Peyer's patch (tissue), 4 donors: Measurements from ENCODE around the gene ANKH.

Source experiments
- POLR2A ChIP-seq, 2 donors: fragments of 450-650 bp; IDR thresholded peaks; one replicate each; pipeline ENCODE4 v1.5.1; 2017; ENCODE audit warnings: antibody characterized with exemption in 2 of 2, mild to moderate bottlenecking in 2 of 2, moderate library complexity in 2 of 2
- TF ChIP-seq, protein P1 (sequence below), 6 experiments: fragments of 450-650 bp in 4 of 6; fragments of 200-600 bp in 2 of 6; sonication (generic) in 1 of 6; IDR thresholded peaks; one replicate each; pipeline ENCODE4 v1.5.1; 2017 to 2019; ENCODE audit warnings: antibody characterized with exemption in 6 of 6, mild to moderate bottlenecking in 3 of 6, moderate library complexity in 1 of 6

DNA sequence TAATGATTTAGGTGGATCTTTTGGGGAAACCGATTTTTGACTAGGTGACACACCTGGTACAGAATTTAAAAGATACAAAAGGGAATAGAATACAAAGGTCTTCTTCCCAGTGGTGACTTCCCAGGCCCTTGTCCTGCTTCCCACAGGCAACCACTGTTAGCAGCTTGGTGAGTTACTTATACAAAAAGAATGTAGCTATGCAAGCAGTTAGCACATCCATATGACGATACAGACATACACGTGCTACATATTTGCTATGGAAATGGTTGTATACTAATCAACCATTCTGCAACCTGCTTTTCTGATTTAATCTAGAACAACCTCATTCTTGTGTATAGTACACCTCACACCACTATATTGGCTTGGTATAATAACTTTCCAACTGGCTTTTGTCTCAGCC is 156.1 kb downstream of the ANKH start:
- no peak for TF ChIP-seq POLR2A (IDR thresholded peaks at IDR 0.05)
- TF ChIP-seq, protein P1, sequence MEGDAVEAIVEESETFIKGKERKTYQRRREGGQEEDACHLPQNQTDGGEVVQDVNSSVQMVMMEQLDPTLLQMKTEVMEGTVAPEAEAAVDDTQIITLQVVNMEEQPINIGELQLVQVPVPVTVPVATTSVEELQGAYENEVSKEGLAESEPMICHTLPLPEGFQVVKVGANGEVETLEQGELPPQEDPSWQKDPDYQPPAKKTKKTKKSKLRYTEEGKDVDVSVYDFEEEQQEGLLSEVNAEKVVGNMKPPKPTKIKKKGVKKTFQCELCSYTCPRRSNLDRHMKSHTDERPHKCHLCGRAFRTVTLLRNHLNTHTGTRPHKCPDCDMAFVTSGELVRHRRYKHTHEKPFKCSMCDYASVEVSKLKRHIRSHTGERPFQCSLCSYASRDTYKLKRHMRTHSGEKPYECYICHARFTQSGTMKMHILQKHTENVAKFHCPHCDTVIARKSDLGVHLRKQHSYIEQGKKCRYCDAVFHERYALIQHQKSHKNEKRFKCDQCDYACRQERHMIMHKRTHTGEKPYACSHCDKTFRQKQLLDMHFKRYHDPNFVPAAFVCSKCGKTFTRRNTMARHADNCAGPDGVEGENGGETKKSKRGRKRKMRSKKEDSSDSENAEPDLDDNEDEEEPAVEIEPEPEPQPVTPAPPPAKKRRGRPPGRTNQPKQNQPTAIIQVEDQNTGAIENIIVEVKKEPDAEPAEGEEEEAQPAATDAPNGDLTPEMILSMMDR (IDR thresholded peaks at IDR 0.05): no peak
